ENCODE results near the gene DOK7. TPM values are rescaled to one million over a fixed set of nuclear protein-coding genes. Genes with fewer than 3 reads are reported as not detected.

DOK7 gene
- total RNA-seq: not detected

GRCh38 chr4:3462790-3463415 lies at the start of gene DOK7:
TSS of gene DOK7 (plus strand) at chr4:3463306. CDS start at chr4:3463376, 70 bp downstream.
- CTCF ChIA-PET: interaction anchor here (0.7 kb wide), 1 partner anchor 18 kb away, joined by 3 read pairs; no protein-coding TSS in a partner anchor

GRCh38 chr4:3413675-3414420 lies 49.3 kb upstream of the DOK7 start:
- ChIA-PET POLR2A (no interaction called here), CTCF (no interaction called here)

More at GRCh38 chr4:3462790-3463415, at the start of gene DOK7:
- POLR2A ChIA-PET: no interaction called here

GRCh38 chr4:3414421-3415279 lies 48.5 kb upstream of the DOK7 start:
- CTCF ChIA-PET: no interaction called here

GRCh38 chr4:3415471-3416141 lies 47.5 kb upstream of the DOK7 start:
- POLR2A ChIA-PET: no interaction called here

More at GRCh38 chr4:3414421-3415279, 48.5 kb upstream of the DOK7 start:
- POLR2A ChIA-PET: no interaction called here

GRCh38 chr4:3416270-3416669 lies 46.8 kb upstream of the DOK7 start:
- ChIA-PET POLR2A (no interaction called here), CTCF (interaction anchor here (1.1 kb wide), 1 partner anchor 8 kb away, joined by 3 read pairs; no protein-coding TSS in a partner anchor)

More at GRCh38 chr4:3415471-3416141, 47.5 kb upstream of the DOK7 start:
- CTCF ChIA-PET: no interaction called here

GRCh38 chr4:3416821-3417221 lies 46.3 kb upstream of the DOK7 start:
- ChIA-PET POLR2A (no interaction called here), CTCF (interaction anchor here (1.0 to 1.1 kb wide), 2 partner anchors 8 to 464 kb away, joined by 3 read pairs; no protein-coding TSS in a partner anchor)

GRCh38 chr4:3417448-3417847 lies 45.7 kb upstream of the DOK7 start:
- CTCF ChIA-PET: interaction anchor here (1.0 to 1.1 kb wide), 2 partner anchors 9 to 463 kb away, joined by 3 read pairs; no protein-coding TSS in a partner anchor

GRCh38 chr4:3418029-3418762 lies 44.9 kb upstream of the DOK7 start:
- CTCF ChIA-PET: no interaction called here
- POLR2A ChIA-PET: no interaction called here

More at GRCh38 chr4:3417448-3417847, 45.7 kb upstream of the DOK7 start:
- POLR2A ChIA-PET: no interaction called here

- ChIA-PET CTCF (no interaction called here), POLR2A (no interaction called here)
These were observed 43.1 kb upstream of the DOK7 start for GRCh38 chr4:3419836-3420605.

- ChIA-PET CTCF (no interaction called here), POLR2A (no interaction called here)
These were observed 42.5 kb upstream of the DOK7 start for GRCh38 chr4:3420606-3420955.

GRCh38 chr4:3420956-3421355 lies 42.1 kb upstream of the DOK7 start:
- ChIA-PET POLR2A (no interaction called here), CTCF (no interaction called here)

- ChIA-PET POLR2A (interaction anchor here (0.6 kb wide), 1 partner anchor 65 kb away, joined by 8 read pairs; no protein-coding TSS in a partner anchor), CTCF (no interaction called here)
These were observed 41.6 kb upstream of the DOK7 start for GRCh38 chr4:3421470-3421869.

- CTCF ChIA-PET: no interaction called here
- POLR2A ChIA-PET: interaction anchor here (0.6 kb wide), 1 partner anchor 66 kb away, joined by 8 read pairs; no protein-coding TSS in a partner anchor
These were observed 40.8 kb upstream of the DOK7 start for GRCh38 chr4:3422241-3422801.

- ChIA-PET POLR2A (no interaction called here), CTCF (no interaction called here)
These were observed 40.3 kb upstream of the DOK7 start for GRCh38 chr4:3422808-3423297.

GRCh38 chr4:3423406-3423805 lies 39.7 kb upstream of the DOK7 start:
- CTCF ChIA-PET: no interaction called here

GRCh38 chr4:3423952-3424351 lies 39.2 kb upstream of the DOK7 start:
- ChIA-PET POLR2A (no interaction called here), CTCF (no interaction called here)

More at GRCh38 chr4:3423406-3423805, 39.7 kb upstream of the DOK7 start:
- POLR2A ChIA-PET: no interaction called here

- CTCF ChIA-PET: no interaction called here
- POLR2A ChIA-PET: no interaction called here
These were observed 38.5 kb upstream of the DOK7 start for GRCh38 chr4:3424522-3425095.

Data from activated CD8-positive, alpha-beta memory T cell treated with anti-CD3 and anti-CD28 coated beads for 36 hours (primary cell).